ENCODE results near the gene CCL22. TPM values are rescaled to one million over a fixed set of nuclear protein-coding genes. Genes with fewer than 3 reads are reported as not detected.
"Not testable (repeated sequence)": the region's sequence is repeated elsewhere in the genome, so short reads cannot be mapped to it uniquely, and the experiment has no call there.

Gene CCL22
- total RNA-seq, 1 experiment from 2014 or later, result 0.66 TPM

- ChIA-PET CTCF (no interaction called here), RAD21 (ENCODE audit: low non-redundant PET in 1 of 2, low total read pairs in 2 of 2, uncharacterized antibody in 2 of 2, unreplicated experiment in 2 of 2) (no interaction called here), POLR2A (no interaction called here)
These were observed 38.2 kb downstream of the CCL22 start for GRCh38 chr16:57396786-57397185.

DNA sequence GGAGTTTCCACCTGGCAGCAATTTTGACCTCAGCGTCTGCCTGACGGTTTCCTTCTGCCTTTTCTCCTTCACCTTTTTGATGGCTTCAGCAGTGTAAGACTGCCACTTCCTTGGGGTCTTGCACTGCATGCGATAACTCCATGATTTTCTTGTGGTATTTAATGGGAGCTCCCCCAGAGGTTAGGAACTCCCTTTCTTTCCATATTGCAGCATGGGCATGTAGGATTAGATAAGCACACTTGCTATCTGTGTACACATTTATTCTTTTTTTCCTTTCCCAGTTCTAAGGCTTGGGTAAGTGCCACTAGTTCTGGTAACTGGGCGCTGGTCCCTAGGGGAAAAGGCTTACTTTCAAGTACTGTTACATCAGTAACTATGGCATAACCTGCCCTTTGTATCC lies 38.9 kb downstream of the CCL22 start:
- BruUV-seq (replicated peaks); POLR2A ChIA-PET; CTCF ChIA-PET; DNase-seq (ENCODE audit: low read depth, low spot score); H4K20me1 ChIP-seq (ENCODE audit: insufficient read depth); ATAC-seq; H3K4me3 ChIP-seq (replicated peaks in 1 of 2; ENCODE audit: low read depth in 1 of 2, low read length in 2 of 2); H3K27ac ChIP-seq (ENCODE audit: low read depth, low read length); H3K36me3 ChIP-seq (ENCODE audit: control insufficient read depth in 1 of 2, insufficient read depth in 2 of 2, low read length in 2 of 2); H3K4me2 ChIP-seq (ENCODE audit: low read length); H3K9ac ChIP-seq (ENCODE audit: low read length); H3K9me2 ChIP-seq (ENCODE audit: insufficient read depth); H3K9me3 ChIP-seq (ENCODE audit: control insufficient read depth in 1 of 2, insufficient read depth in 1 of 2, low read depth in 1 of 2, low read length in 2 of 2); H3K79me2 ChIP-seq (ENCODE audit: insufficient read depth, low read length); RAD21 ChIA-PET (ENCODE audit: low non-redundant PET in 1 of 2, low total read pairs in 2 of 2, uncharacterized antibody in 2 of 2, unreplicated experiment in 2 of 2); H3K4me1 ChIP-seq (ENCODE audit: control insufficient read depth in 1 of 2, insufficient read depth in 2 of 2, low read length in 2 of 2); intact Hi-C loops (cut with micrococcal nuclease); H2AFZ ChIP-seq (ENCODE audit: low read depth, low read length, poor library complexity, severe bottlenecking); H3K27me3 ChIP-seq (ENCODE audit: insufficient read depth, low read length): not testable (repeated sequence)

More at GRCh38 chr16:57396786-57397185, 38.2 kb downstream of the CCL22 start:
- ATAC-seq (no peak), DNase-seq (ENCODE audit: low read depth, low spot score) (no peak)
- Histone ChIP-seq H3K9me3 (ENCODE audit: control insufficient read depth in 1 of 2, insufficient read depth in 1 of 2, low read depth in 1 of 2, low read length in 2 of 2) (no peaks in the 10 kb centered on the region), H3K4me1 (ENCODE audit: control insufficient read depth in 1 of 2, insufficient read depth in 2 of 2, low read length in 2 of 2) (no peaks in the 10 kb centered on the region), H3K79me2 (ENCODE audit: insufficient read depth, low read length) (no peaks in the 10 kb centered on the region), H3K36me3 (ENCODE audit: control insufficient read depth in 1 of 2, insufficient read depth in 2 of 2, low read length in 2 of 2) (no peaks in the 10 kb centered on the region), H3K4me2 (ENCODE audit: low read length) (no peak overlapping the region), H3K9ac (ENCODE audit: low read length) (no peak overlapping the region), H4K20me1 (ENCODE audit: insufficient read depth) (no peaks in the 10 kb centered on the region), H3K27ac (ENCODE audit: low read depth, low read length) (no peak overlapping the region), H3K4me3 (replicated peaks in 1 of 2; ENCODE audit: low read depth in 1 of 2, low read length in 2 of 2) (no peak overlapping the region), H3K27me3 (ENCODE audit: insufficient read depth, low read length) (no peaks in the 10 kb centered on the region), H3K9me2 (ENCODE audit: insufficient read depth) (no peaks in the 10 kb centered on the region), H2AFZ (ENCODE audit: low read depth, low read length, poor library complexity, severe bottlenecking) (no peak overlapping the region)
- no TSS peak for BruUV-seq (replicated peaks)
- intact Hi-C loops (cut with micrococcal nuclease), result no loop called here
- TF ChIP-seq JUND (IDR thresholded peaks at IDR 0.05), result no peak

DNA sequence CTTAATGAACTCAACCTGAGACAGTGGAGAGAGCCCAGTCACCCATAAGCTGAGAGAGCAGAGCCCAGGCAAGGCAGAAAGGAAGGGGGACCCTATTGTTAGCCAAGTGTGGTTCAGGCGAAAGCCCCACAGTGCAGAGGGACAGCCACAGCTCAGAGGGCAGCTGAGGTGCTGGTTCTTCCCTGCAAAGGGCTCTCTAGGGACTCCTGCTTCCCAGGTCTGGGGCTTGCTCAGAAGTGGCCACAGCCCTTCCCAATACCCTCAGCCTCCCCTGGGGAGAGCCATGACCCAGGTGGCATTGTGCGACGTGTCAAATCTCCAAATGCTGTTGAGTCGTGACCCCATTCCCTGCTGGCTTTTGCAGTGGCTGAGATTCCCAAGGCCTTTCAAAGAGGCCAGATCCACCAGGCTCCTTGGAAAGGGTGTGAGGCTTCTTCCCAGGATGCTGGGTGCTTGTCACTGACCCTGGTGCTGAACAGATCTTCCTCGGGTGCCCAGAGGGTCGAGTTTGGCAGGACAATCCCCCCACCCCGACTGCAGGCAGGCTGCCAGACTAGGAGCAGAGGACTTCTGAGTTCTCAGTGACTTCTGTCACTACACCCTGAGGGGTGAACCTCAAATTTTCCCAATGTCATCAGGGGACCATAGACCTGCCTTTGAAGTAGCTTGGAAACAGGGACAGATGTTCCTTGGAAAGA lies 43.5 kb downstream of the CCL22 start:
- Histone ChIP-seq H3K9me3 (ENCODE audit: control insufficient read depth in 1 of 2, insufficient read depth in 1 of 2, low read depth in 1 of 2, low read length in 2 of 2) (no peaks in the 10 kb centered on the region), H3K4me2 (ENCODE audit: low read length) (no peak overlapping the region), H3K9ac (ENCODE audit: low read length) (no peak overlapping the region), H3K79me2 (ENCODE audit: insufficient read depth, low read length) (no peaks in the 10 kb centered on the region), H3K4me1 (ENCODE audit: control insufficient read depth in 1 of 2, insufficient read depth in 2 of 2, low read length in 2 of 2) (no peaks in the 10 kb centered on the region), H4K20me1 (ENCODE audit: insufficient read depth) (no peaks in the 10 kb centered on the region), H3K36me3 (ENCODE audit: control insufficient read depth in 1 of 2, insufficient read depth in 2 of 2, low read length in 2 of 2) (no peaks in the 10 kb centered on the region), H3K27me3 (ENCODE audit: insufficient read depth, low read length) (peaks cover 16% of the 10 kb centered on the region; the same call in 1 of the 2 replicates), H2AFZ (ENCODE audit: low read depth, low read length, poor library complexity, severe bottlenecking) (no peak overlapping the region), H3K4me3 (replicated peaks in 1 of 2; ENCODE audit: low read depth in 1 of 2, low read length in 2 of 2) (no peak overlapping the region), H3K9me2 (ENCODE audit: insufficient read depth) (no peaks in the 10 kb centered on the region), H3K27ac (ENCODE audit: low read depth, low read length) (no peak overlapping the region)
- intact Hi-C loops (cut with micrococcal nuclease), result no loop called here
- RAD21 ChIA-PET (ENCODE audit: low non-redundant PET in 1 of 2, low total read pairs in 2 of 2, uncharacterized antibody in 2 of 2, unreplicated experiment in 2 of 2), result no interaction called here
- DNase-seq (ENCODE audit: low read depth, low spot score) (no peak), ATAC-seq (no peak)
- POLR2A ChIA-PET, result interaction anchor here (0.7 kb wide), 1 partner anchor 281 kb away, joined by 3 read pairs; no protein-coding TSS in a partner anchor
- CTCF ChIA-PET, result interaction anchor here (1.7 kb wide), 1 partner anchor 15 kb away, joined by 5 read pairs; no protein-coding TSS in a partner anchor
- TF ChIP-seq ZFX (IDR thresholded peaks at IDR 0.05), result no peak
- peak; percentile 25; the same call in 1 of the 2 replicates for TF ChIP-seq REST (IDR thresholded peaks at IDR 0.05; ENCODE audit: low read depth)
- TF ChIP-seq EZH2 (IDR thresholded peaks at IDR 0.05), result no peak
- BruUV-seq (replicated peaks), result no TSS peak
